NCI-H146 (cell line): ENCODE measurements around the gene METTL9.
"Not testable (repeated sequence)": the region's sequence is repeated elsewhere in the genome, so short reads cannot be mapped to it uniquely, and the experiment has no call there.

Experiments
- DNase-seq: peaks from one replicate; lab custom pipeline; 2025; lab: John Stamatoyannopoulos, UW

METTL9 gene

GRCh38 chr16:21611198-21611555, 11.8 kb downstream of the METTL9 start:
- no peak for DNase-seq

GRCh38 chr16:21611556-21612384, 12.4 kb downstream of the METTL9 start:
- DNase-seq, result no peak

- no peak for DNase-seq
Observed at GRCh38 chr16:21613361-21613760, 14.0 kb downstream of the METTL9 start.

GRCh38 chr16:21613781-21614180, 14.4 kb downstream of the METTL9 start:
- DNase-seq, result no peak

GRCh38 chr16:21614896-21615295, 15.5 kb downstream of the METTL9 start:
- no peak for DNase-seq

GRCh38 chr16:21617607-21618006, 18.2 kb downstream of the METTL9 start:
- no peak for DNase-seq

GRCh38 chr16:21618281-21618680, 18.9 kb downstream of the METTL9 start:
- no peak for DNase-seq

- DNase-seq, result no peak
Observed at GRCh38 chr16:21619765-21620425, 20.5 kb downstream of the METTL9 start.

GRCh38 chr16:21620592-21620991, 21.2 kb downstream of the METTL9 start:
- DNase-seq, result no peak

GRCh38 chr16:21622545-21622944, 23.2 kb downstream of the METTL9 start:
- DNase-seq, result no peak

GRCh38 chr16:21625026-21625425, 25.6 kb downstream of the METTL9 start:
- DNase-seq, result no peak

GRCh38 chr16:21626659-21627277, 27.4 kb downstream of the METTL9 start:
- DNase-seq, result no peak

- DNase-seq, result no peak
Observed at GRCh38 chr16:21628121-21628726, 28.8 kb downstream of the METTL9 start.

GRCh38 chr16:21628772-21629171, 29.4 kb downstream of the METTL9 start:
- no peak for DNase-seq

GRCh38 chr16:21629616-21630539, 30.5 kb downstream of the METTL9 start:
- DNase-seq, result not testable (repeated sequence)

- not testable (repeated sequence) for DNase-seq
Observed at GRCh38 chr16:21630866-21631265, 31.5 kb downstream of the METTL9 start.

- not testable (repeated sequence) for DNase-seq
Observed at GRCh38 chr16:21631376-21631775, 32.0 kb downstream of the METTL9 start.

GRCh38 chr16:21631951-21632575, 32.7 kb downstream of the METTL9 start:
- DNase-seq, result not testable (repeated sequence)

GRCh38 chr16:21634216-21634615, 34.8 kb downstream of the METTL9 start:
- no peak for DNase-seq

- not testable (repeated sequence) for DNase-seq
Observed at GRCh38 chr16:21635694-21636093, 36.3 kb downstream of the METTL9 start.
